Activated CD8-positive, alpha-beta memory T cell treated with anti-CD3 and anti-CD28 coated beads, Interleukin-2, amount 50 U/mL, for 48 hours (primary cell): ENCODE measurements around the gene LURAP1L.
"Not testable (repeated sequence)": the region's sequence is repeated elsewhere in the genome, so short reads cannot be mapped to it uniquely, and the experiment has no call there.

Experiments used
- DNase-seq: peaks from one replicate; pipeline ENCODE4 v3.0.0-alpha.2; 2020

Gene LURAP1L

DNA sequence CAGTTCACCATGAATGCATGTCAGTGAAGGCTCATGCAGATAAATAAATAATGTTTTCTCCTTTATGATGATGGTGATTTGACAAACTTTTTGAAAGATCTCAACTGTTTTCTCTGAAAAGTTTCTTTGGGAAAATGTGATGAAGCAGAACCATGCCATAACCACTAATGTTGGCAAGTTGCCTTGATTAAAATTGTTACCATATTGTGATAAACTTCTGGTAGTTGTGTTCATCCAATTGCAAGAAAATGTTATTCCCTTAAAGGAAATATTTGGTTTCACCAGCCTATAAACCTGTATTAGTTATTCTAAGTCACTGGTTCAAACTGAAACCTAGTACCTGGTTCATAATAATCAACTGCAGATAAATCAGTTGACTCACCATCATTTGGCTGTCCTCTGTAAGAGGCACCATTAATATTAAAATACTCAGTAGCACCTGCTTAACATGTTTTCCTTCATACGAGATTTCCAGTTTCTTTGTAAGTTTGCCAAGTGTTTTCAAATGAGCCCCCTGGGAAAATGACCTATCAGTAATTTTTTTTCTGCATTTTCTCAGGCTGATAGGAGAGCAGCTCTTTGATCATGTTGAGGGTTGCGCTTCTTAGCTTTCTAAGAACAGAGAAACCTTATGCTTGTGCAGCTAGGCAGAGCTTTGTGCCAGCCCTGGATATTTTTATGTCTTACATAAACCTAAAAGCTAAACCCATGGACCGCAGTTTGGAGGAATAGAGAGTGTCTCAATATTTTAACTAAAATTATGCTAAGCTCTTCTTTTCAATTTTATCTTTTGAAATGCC, 88.0 kb downstream of the LURAP1L start:
- DNase-seq: no peak

DNA sequence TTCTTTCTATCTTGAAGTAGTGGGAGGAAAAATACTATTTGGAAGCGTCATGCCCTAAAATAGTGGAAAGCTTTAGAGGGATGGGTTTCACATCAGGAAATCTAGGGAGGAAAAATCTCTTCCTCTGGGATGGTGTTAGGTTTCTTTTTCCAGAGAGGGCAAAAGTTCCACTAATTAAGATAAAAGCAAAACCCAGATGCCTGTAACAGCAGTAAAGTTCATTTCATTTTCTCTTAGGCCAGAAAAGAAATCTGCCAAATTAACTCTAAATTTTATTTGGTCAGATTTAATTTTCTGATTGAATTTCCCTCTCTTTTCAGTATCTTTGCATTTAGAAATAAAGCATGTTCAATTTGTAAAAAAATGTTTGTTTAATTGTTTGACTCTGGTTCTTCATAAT, 88.8 kb downstream of the LURAP1L start:
- DNase-seq: no peak

DNA sequence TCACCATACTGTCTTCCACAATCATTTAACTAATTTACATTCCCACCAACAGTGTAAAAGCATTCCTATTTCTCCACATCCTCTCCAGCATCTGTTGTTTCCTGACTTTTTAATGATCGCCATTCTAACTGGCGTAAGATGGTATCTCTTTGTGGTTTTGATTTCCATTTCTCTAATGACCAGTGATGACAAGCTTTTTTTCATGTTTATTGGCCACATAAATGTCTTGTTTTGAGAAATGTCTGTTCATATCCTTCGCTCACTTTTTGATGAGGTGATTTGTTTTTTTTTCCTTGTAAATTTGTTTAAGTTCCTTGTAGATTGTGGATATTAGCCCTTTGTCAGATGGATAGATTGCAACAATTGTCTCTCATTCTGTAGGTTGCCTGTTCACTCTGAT, 90.6 kb downstream of the LURAP1L start:
- DNase-seq: not testable (repeated sequence)
